HG02938 (cell line): ENCODE measurements around the gene INPPL1.
"Not testable (repeated sequence)": the region's sequence is repeated elsewhere in the genome, so short reads cannot be mapped to it uniquely, and the experiment has no call there.

Source experiments
- ATAC-seq: cut with Tn5 transposase; IDR thresholded peaks from one replicate; pipeline ENCODE4 v1.9.1; 2021; ENCODE audit warnings: mild to moderate bottlenecking, moderate library complexity; ENCODE audit not compliant: unreplicated experiment

INPPL1 gene, protein sequence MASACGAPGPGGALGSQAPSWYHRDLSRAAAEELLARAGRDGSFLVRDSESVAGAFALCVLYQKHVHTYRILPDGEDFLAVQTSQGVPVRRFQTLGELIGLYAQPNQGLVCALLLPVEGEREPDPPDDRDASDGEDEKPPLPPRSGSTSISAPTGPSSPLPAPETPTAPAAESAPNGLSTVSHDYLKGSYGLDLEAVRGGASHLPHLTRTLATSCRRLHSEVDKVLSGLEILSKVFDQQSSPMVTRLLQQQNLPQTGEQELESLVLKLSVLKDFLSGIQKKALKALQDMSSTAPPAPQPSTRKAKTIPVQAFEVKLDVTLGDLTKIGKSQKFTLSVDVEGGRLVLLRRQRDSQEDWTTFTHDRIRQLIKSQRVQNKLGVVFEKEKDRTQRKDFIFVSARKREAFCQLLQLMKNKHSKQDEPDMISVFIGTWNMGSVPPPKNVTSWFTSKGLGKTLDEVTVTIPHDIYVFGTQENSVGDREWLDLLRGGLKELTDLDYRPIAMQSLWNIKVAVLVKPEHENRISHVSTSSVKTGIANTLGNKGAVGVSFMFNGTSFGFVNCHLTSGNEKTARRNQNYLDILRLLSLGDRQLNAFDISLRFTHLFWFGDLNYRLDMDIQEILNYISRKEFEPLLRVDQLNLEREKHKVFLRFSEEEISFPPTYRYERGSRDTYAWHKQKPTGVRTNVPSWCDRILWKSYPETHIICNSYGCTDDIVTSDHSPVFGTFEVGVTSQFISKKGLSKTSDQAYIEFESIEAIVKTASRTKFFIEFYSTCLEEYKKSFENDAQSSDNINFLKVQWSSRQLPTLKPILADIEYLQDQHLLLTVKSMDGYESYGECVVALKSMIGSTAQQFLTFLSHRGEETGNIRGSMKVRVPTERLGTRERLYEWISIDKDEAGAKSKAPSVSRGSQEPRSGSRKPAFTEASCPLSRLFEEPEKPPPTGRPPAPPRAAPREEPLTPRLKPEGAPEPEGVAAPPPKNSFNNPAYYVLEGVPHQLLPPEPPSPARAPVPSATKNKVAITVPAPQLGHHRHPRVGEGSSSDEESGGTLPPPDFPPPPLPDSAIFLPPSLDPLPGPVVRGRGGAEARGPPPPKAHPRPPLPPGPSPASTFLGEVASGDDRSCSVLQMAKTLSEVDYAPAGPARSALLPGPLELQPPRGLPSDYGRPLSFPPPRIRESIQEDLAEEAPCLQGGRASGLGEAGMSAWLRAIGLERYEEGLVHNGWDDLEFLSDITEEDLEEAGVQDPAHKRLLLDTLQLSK

DNA sequence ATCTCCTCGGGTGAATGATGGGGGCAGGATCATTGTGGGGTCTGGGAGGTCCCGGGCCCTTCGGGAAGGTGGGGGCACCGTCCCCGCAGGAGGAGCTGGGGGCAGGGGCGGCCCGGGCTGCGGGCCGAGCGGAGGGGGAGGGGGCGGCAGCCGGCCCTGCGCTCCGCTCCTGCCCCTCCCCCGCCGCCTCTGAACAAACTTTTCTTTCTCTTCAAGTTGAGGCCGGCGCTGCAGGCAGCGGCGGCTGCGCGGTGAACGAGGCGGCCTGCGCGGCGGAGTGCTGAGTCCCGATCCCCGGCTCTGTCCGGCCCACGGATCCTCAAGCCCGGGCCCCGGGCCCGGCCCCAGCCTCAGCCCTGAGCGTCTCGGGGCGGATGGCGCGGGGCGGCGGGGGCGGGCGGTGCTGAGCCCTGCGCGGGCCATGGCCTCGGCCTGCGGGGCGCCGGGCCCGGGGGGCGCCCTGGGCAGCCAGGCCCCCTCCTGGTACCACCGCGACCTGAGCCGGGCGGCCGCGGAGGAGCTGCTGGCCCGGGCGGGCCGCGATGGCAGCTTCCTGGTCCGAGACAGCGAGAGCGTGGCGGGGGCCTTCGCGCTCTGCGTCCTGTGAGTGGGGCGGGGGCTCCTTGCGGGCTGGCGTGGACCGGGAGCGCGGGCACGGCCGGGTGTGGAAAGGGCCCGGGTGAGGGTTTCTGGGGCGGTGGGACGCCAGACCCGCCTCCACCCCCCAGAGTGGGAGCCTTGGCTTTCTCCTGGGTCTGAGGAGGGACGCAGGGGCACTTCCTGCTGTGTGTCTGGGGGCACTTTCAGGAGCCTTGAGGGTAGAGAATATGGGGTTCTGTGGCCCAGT lies at the start of gene INPPL1:
Gene INPPL1, plus strand, starts transcription at position 204 of the 847 bp plus-strand sequence. Its CDS starts 218 bp downstream, at position 422.
- no peak for ATAC-seq

DNA sequence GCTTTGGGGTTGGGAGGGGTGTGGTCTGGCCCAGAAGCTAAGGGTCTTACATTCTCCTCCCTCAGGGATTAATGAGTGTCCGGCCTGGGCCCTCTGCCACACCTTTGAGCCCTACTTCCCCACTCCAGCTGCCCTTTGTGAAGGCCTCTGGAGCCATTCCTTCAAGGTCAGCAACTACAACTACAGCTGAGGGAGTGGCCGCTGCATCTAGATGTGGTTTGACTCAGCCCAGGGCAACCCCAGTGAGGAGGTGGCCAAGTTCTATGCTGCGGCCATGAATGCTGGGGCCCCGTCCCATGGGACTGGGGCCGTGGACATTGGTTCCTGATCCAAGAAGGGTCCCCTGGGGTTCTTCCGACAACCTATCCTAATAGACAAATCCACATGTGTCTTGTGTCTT lies 46.9 kb upstream of the INPPL1 start:
- no peak for ATAC-seq

DNA sequence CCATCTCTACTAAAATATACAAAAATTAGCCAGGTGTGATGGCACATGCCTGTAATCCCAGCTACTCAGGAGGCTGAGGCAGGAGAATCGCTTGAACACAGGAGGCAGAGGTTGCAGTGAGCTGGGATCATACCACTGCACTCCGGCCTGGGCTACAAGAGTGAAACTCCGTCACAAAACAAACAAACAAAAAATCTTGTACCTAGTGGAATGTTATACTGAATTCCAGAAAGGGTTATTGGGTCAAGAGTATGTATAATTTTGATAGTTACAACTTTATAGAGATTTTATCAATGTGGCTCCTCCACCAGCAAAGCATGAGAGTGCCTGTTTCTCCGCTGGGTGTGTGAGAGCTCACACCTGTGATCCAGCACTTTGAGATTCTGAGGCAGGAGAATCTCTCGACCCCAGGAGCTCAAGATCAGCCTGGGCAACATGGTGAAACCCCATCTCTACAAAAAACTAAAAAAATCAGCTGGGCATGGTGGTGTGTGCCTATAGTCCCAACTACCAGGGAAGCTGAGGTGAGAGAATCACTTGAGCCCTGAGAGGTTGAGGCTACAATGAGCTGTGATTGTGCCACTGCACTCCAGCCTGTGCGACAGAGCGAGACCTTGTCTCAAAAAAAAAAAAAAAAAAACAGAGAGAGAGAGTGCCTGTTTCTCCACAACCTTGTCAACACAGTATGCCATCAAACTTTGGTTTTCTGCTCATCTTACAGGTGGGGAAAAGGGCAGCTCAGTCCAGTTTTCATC lies 45.3 kb upstream of the INPPL1 start:
- ATAC-seq = no peak

DNA sequence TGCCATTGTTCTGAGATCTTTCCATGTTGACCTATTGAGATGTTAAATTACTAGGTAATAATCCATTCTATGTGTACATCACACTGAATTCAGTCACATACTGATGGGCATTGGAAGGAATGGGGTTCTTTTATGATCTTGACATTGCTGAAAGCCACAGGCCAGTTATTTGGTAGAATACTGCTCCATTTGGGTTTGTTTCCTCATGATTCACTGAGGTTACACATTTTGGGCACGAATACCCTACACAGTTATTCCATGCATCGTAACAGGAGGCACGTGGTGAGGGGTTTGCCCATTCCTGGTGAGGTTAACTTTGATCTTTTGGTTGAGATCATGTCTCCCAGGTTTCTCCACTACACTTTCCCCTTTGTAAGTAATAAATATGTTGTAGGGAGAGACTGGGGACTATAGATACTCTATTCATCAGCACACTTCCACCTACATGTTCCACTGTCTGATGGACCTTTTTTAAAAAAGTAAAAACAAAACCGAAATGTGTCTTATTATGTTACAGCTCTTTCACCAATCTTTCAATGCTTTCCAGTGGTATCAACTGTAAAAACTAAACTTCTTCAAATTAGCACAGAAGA lies 44.7 kb upstream of the INPPL1 start:
- no peak for ATAC-seq

DNA sequence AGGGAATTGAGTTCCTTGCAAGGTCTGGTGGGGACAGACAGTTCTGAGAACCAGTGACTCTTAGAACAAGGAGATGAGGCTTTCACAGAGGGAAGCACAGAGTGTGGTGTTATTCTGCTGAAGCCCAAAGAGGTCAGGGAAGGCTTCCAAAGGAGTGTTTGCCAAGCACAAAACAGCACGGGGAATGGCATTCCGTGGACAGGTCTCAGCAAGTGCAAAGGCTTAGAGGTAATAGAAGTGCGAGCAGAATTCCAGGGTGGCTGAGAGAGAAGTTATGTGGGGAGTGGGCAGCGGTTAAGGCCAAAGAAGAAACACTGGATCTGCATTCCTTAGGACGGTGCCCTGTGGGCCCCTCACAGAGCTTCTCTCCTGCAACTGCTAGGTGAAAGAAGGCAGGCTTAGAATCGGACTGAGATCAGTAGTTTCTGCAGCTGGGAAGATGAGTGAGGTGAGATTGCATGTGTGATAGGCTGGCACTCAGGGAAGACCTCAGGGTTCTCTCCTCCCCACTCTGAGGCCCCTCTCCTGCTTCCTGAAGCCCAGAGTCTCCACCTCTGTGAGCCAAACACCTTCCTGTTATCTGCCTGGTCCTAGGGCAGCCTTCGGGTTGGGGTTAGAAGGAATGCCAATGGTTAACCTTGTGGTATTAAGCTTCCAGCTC lies 43.5 kb upstream of the INPPL1 start:
- not testable (repeated sequence) for ATAC-seq

DNA sequence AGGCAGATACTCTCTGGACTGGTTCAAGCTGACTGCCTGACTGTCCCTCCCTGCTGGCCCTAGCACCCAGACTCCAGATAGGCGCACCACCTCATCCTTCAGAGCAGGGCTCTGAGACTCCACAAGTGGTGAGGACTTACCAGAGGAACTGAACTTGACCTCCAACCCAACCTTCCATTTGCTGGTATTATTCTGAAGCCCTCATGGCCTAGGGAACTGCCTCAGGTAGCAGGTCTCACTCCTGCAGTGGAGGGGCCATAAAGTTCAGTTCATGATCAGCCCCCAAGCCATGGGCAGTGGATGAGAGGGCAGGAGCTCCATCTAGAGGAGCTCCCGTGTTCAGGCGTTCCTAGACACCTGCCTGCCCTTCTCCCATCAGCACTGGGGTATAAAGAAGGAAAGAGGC lies 43.0 kb upstream of the INPPL1 start:
- ATAC-seq = not testable (repeated sequence)

DNA sequence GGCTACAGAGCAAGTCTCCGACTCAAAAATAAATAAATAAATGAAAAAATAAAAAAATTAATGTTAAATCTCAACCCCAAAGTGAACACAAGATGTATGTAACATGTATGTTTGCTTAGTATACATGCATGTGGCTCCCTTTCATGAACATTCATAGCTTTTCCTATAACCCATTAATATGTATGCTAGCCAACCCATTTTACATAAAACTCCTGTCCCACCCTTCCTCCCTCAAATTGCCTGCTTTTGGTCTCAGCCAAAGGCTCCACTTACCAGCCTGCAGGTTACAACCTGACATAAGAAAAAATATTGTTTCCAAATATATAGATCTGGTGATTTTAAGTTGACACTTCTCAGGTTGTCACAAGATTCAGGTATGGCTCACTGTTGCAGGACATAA lies 36.3 kb upstream of the INPPL1 start:
- no peak for ATAC-seq

DNA sequence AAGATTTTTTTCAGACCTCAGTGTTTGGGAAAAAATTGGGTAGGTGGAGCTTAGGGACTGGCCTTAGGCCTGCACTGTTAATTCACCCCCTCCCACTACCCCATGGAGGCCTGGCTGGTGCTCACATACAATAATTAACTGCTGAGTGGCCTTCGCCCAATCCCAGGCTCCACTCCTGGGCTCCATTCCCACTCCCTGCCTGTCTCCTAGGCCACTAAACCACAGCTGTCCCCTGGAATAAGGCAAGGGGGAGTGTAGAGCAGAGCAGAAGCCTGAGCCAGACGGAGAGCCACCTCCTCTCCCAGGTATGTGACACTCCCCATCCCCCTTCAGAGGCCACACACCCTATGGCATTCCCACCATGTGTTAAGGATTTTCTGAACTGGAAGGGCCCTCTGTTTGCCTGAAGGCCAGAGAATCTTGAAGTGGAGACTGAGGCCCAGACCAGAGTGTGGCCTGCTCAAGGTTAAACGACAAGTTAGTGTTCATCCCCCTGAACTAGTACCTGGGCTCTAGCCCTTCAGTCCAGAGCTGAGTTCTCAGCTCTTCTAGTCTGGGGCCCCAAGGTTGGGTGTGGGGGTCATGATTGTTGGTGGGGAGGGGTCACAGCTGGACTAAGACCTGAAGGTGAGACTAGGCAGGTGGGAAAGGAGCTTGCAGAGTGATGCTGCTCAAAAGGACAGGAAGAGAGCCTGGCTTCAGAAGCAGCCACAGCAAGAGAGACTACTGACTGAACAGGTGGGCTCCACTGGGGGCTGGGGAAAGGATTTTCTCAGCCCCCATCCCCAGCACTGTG lies 34.9 kb upstream of the INPPL1 start:
- no peak for ATAC-seq

DNA sequence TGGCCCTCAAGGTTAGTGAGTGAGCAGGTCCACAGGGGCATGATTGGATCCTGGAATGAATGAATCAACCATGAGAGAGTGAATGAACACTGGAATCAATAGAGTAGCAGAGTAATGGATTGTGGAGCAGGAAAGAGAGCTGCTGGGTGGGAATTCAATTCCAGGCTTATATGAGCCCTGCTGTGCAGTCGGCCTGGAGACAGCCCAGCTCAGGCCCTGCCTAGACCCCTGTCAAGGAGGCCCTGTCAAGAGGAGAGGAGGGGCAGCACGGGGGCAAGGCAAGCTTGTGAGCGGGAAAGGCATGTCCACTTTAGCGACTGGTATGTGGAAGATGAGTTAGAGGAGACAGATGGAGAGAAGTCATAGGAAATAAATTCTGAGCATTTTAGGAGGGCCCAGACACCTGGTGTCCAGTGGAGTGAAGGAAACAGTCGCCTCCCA lies 33.9 kb upstream of the INPPL1 start:
- ATAC-seq = no peak

DNA sequence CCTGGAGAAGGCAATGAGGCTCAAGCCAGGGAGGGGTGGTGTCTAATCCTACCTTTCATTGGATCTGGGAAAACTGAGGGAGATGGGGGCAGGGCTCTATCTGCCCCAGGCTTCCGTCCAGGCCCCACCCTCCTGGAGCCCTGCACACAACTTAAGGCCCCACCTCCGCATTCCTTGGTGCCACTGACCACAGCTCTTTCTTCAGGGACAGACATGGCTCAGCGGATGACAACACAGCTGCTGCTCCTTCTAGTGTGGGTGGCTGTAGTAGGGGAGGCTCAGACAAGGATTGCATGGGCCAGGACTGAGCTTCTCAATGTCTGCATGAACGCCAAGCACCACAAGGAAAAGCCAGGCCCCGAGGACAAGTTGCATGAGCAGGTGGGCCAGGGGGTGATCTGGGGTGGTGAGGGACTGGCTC lies 32.6 kb upstream of the INPPL1 start, which contains the start of gene FOLR1:
Gene FOLR1, plus strand, starts transcription at position 180 of the 421 bp plus-strand sequence. Its CDS starts 34 bp downstream, at position 214.
- ATAC-seq = no peak

DNA sequence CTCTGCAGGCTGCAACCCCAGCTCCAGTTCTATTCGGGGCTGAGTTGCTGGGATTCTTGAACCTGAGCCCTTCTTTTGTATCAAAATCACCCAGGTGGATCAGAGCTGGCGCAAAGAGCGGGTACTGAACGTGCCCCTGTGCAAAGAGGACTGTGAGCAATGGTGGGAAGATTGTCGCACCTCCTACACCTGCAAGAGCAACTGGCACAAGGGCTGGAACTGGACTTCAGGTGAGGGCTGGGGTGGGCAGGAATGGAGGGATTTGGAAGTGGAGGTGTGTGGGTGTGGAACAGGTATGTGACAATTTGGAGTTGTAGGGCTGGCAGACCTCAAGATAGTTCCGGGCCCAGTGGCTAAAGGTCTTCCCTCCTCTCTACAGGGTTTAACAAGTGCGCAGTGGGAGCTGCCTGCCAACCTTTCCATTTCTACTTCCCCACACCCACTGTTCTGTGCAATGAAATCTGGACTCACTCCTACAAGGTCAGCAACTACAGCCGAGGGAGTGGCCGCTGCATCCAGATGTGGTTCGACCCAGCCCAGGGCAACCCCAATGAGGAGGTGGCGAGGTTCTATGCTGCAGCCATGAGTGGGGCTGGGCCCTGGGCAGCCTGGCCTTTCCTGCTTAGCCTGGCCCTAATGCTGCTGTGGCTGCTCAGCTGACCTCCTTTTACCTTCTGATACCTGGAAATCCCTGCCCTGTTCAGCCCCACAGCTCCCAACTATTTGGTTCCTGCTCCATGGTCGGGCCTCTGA lies 28.9 kb upstream of the INPPL1 start:
- no peak for ATAC-seq

DNA sequence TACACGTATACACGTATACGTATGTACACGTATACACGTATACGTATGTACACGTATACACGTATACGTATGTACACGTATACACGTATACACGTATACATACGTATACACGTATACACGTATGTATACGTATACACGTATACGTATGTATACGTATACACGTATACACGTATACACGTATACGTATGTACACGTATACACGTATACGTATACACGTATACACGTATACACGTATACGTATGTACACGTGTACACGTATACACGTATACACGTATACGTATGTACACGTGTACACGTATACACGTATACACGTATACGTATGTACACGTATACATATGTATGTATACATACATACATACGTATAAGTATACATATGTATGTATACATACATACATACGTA lies 23.1 kb upstream of the INPPL1 start:
- ATAC-seq = not testable (repeated sequence)

DNA sequence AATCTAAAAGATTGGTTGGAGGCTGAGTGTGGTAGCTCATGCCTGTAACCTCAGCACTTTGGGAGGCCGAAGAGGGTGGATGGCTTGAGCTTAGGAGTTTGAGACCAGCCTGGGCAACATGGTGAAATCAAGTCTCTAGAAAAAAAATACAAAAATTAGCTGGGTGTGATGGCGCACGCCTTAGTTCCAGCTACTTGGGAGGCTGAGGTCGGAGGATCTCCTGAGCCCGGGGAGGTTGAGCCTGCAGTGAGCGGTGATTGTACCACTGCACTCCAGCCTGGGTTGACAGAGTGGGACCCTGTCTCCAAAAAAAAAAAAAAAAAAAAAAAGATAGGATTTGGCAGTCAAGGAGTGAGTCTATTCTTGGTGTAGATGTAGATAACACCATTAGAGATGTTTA lies 22.0 kb upstream of the INPPL1 start:
- no peak for ATAC-seq

DNA sequence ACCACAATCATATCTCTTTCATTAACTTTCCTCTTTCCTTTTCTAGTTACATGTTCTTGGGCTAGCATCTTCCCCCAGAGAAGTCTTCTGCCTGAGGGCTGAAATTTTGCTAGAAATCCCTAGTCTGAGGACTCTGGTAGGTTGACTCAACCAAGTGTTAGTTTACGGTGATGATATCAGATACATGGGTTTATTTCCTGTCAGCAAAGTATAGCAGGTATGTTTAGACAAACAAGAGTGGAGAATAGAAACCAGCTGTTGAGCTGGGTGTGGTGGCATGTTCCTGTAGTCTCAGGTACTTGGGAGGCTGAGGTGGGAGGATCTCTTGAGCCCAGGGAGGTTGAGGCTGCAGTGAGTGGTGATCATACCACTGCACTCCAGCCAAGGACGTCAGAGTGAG lies 21.4 kb upstream of the INPPL1 start:
- ATAC-seq = no peak

DNA sequence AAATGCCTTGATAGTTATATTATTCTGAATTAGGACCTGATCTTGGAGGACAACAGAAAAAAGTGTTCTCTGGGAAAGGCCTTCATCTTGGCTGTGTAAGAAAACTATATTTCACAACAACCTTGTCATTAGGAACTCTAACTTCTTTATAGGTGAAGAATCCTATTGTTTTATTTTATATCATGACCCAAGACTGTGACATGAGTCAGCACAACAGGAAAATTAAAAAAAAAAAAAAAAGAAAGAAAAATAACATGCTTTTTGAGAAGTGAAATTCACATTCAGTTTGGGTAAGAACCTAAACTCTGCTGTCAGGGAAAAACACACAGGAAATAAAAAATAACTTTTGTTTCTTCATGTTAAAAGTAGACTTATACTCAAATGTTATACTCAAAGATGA lies 19.7 kb upstream of the INPPL1 start:
- ATAC-seq = no peak

DNA sequence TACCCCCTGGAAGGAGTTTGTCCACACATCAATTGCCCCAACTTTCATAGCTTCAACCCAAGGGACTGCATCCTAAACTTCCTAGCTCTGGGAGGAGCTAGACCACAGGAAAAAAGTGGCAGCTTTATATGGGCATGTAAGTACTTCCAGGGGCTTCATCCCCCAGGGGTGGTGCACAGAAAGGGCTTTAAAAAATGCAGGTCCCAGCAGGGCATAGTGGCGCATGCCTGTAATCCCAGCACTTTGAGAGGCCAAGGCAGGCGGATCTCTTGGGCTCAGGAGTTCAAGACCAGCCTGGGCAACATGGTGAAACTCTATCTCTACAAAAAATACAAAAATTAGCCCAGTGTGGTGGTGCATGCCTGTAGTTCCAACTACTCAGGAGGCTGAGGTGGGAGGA lies 17.8 kb upstream of the INPPL1 start:
- ATAC-seq = not testable (repeated sequence)

DNA sequence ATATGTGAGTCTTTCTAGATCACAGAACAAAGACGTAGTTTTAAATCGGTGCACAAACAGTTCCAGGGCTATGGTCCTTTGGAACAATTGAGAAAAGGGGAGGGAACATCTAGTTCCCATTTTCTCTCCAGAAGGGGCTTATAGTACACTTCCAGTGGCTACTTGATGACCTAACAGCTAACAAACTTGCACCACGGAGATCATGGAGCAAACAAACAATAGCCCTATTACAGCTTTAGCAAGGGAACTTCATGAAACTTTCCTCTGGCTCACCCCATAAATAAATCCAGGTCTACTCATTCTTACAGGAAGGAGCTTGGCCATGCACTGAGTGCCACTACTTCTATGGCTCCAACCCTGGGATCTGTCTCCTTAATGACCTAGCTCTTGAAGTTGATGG lies 16.3 kb upstream of the INPPL1 start:
- ATAC-seq = no peak
